HFF-Myc (cell line): ENCODE data around the gene MED13.
A peak's percentile ranks its signal among the peaks of the same experiment; 100 is the strongest.

Source experiments
- DNase-seq: peaks from one replicate; pipeline ENCODE4 v3.0.0-alpha.2; 2011; ENCODE audit warnings: low read depth; ENCODE audit errors: extremely low read depth
- H3K4me3 ChIP-seq: replicated peaks from 2 replicates; pipeline ENCODE4 v1.5.1; 2011; ENCODE audit warnings: low read depth, mild to moderate bottlenecking, control low read depth, low read length
- TF ChIP-seq, protein P1 (sequence below): IDR thresholded peaks from 2 replicates; pipeline ENCODE4 v1.5.1; 2012; ENCODE audit warnings: mild to moderate bottlenecking, low read depth, low read length, control low read depth; ENCODE audit errors: missing control alignments

The MED13 gene, protein sequence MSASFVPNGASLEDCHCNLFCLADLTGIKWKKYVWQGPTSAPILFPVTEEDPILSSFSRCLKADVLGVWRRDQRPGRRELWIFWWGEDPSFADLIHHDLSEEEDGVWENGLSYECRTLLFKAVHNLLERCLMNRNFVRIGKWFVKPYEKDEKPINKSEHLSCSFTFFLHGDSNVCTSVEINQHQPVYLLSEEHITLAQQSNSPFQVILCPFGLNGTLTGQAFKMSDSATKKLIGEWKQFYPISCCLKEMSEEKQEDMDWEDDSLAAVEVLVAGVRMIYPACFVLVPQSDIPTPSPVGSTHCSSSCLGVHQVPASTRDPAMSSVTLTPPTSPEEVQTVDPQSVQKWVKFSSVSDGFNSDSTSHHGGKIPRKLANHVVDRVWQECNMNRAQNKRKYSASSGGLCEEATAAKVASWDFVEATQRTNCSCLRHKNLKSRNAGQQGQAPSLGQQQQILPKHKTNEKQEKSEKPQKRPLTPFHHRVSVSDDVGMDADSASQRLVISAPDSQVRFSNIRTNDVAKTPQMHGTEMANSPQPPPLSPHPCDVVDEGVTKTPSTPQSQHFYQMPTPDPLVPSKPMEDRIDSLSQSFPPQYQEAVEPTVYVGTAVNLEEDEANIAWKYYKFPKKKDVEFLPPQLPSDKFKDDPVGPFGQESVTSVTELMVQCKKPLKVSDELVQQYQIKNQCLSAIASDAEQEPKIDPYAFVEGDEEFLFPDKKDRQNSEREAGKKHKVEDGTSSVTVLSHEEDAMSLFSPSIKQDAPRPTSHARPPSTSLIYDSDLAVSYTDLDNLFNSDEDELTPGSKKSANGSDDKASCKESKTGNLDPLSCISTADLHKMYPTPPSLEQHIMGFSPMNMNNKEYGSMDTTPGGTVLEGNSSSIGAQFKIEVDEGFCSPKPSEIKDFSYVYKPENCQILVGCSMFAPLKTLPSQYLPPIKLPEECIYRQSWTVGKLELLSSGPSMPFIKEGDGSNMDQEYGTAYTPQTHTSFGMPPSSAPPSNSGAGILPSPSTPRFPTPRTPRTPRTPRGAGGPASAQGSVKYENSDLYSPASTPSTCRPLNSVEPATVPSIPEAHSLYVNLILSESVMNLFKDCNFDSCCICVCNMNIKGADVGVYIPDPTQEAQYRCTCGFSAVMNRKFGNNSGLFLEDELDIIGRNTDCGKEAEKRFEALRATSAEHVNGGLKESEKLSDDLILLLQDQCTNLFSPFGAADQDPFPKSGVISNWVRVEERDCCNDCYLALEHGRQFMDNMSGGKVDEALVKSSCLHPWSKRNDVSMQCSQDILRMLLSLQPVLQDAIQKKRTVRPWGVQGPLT (N-terminal part only)

DNA sequence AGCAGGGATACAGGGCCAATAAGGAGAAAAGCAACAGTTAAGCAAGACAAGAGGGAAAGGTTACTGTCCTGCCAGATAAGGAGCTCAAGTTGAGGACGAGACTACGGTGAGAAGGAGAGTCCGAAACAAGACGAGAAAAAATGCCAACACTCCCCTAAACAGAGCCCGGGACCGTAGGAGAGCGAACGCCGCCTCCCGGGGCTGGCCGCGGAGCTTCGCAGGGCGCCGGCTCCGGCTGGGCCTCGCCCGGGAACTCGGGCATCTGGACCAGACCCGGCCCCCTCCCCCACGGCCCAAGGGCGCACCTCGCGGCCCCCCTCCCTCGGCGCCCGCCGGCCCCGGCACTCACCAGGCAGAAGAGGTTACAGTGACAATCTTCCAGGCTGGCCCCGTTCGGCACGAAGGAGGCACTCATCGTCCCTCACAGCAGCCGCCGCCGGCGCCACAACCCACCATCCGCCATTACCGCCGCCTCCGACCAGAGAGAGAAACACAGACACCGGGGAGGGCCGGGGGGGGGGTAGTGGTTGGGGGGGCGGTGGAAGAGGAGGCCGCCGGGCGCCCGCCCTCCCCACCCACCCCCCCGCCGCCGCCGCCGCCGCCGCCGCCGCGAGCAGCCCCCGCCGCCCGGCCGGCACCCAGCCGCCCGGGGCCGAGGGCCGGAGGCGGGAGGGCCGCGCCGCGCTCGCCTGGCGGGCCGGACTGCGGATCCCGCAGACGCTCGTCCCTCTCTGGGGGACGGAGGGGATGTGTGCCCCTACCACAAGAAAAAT lies at the start of gene MED13:
TSS of gene MED13 (minus strand) at position 488 of the 773 bp plus-strand sequence. CDS start at position 415, 73 bp downstream.
- no peak for DNase-seq
- peak within 1 kb of the TSS; percentile 96 for H3K4me3 ChIP-seq
- TF ChIP-seq, protein P1, sequence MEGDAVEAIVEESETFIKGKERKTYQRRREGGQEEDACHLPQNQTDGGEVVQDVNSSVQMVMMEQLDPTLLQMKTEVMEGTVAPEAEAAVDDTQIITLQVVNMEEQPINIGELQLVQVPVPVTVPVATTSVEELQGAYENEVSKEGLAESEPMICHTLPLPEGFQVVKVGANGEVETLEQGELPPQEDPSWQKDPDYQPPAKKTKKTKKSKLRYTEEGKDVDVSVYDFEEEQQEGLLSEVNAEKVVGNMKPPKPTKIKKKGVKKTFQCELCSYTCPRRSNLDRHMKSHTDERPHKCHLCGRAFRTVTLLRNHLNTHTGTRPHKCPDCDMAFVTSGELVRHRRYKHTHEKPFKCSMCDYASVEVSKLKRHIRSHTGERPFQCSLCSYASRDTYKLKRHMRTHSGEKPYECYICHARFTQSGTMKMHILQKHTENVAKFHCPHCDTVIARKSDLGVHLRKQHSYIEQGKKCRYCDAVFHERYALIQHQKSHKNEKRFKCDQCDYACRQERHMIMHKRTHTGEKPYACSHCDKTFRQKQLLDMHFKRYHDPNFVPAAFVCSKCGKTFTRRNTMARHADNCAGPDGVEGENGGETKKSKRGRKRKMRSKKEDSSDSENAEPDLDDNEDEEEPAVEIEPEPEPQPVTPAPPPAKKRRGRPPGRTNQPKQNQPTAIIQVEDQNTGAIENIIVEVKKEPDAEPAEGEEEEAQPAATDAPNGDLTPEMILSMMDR: no peak

DNA sequence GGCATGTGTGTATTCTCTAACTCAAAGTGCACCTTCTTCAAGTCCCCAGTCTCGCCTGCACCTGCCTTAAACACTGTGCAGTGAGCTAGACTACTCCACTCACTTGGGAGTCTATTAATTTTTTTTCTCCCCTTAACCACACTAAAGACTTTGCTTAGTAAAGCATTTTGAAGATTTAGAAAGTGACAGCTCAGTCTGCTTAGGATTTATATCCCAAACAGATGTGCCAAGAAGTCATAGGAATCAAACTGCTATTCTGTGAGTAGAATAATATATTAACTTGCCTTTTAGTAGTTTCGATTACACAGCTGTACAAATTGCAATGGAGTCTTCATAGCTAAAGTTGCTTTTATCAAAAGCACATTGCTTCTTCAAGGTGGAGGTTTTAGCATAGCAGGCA lies 47.2 kb upstream of the MED13 start:
- no peak overlapping the region for H3K4me3 ChIP-seq
- TF ChIP-seq, protein P1: no peak
- DNase-seq: no peak

DNA sequence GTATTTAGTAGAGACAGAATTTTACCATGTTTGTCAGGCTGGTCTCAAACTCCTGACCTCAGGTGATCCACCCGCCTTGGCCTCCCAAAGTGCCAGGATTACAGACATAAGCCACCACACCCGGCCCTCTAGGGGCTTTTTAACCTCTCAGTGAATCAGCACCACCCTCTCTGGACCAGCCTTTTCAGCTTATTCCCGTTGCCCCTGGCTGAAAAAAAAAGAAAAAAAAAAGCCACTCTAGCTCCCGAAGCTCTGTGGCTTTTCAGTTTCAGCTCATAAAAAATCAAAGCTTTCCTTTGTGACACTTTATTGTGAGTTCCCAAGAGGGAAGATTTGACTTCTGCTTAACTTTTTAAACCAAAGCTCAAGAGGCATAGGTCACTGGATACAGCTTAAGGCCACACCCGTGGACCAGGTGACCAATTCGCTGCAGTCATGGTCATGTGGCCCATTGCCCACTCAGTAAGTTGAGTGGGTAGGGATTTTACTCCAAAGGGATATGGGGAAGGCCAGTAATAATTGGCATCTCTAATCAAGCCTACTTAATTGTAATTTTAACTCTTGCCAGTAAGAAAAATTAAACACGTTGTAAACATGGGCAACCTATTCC lies 46.6 kb upstream of the MED13 start:
- TF ChIP-seq, protein P1: no peak
- no peak overlapping the region for H3K4me3 ChIP-seq
- DNase-seq: no peak

DNA sequence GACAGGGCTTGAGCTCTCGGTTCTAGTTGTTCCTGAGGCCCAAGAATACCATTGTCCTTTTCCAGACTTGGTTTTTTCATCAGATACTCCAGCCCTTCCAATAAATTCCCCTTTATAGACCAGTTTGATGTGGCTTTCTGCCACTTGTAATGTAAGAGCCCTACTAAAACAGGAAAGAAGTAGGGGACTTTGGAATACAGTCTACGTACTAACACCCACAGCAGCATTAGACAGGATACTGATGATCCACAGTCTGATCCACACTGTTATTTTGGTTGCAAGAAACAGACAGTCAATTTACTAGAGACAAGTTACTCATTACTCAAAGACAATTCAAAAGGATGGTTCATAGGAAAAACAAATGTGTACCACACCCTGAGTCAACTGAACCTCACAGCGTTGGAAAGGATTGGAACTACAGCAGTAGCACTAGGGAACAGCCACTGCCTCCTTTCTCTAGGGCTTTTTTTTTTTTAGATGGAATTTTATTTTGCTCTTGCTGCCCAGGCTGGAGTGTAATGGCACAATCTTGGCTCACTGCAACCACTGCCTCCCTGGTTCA lies 45.9 kb upstream of the MED13 start:
- H3K4me3 ChIP-seq: no peak overlapping the region
- TF ChIP-seq, protein P1: no peak
- DNase-seq: no peak

DNA sequence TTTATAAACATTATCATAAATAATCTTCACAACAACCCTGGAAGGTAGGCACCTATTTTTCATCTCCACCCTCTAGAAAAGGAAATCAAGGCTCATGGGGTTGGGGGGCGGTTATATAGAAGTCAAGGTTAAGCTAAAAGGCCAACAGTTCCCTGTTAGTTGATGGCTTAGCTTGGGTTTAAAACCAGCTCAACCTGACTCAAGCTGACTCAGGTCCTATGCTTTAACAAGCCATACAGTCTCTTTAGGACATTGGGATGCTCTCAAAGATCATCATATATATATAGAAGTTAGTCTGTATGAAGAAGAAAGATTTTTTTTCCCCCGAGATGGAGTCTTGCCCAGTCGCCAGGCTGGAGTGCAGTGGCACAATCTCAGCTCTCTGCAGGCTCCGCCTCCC lies 44.8 kb upstream of the MED13 start:
- DNase-seq: no peak
- H3K4me3 ChIP-seq: no peak overlapping the region
- TF ChIP-seq, protein P1: no peak
